NCI-H345 (cell line): ENCODE measurements around the gene BABAM2.
"Not testable (repeated sequence)": the region's sequence is repeated elsewhere in the genome, so short reads cannot be mapped to it uniquely, and the experiment has no call there.

Experiments used
- DNase-seq: peaks from one replicate; lab custom pipeline; 2025; lab: John Stamatoyannopoulos, UW

Gene BABAM2

GRCh38 chr2:28361991-28362710, 471.6 kb downstream of the BABAM2 start:
- no peak for DNase-seq

GRCh38 chr2:28362991-28363521, 472.5 kb downstream of the BABAM2 start:
- DNase-seq, result no peak

GRCh38 chr2:28363686-28364280, 473.3 kb downstream of the BABAM2 start:
- no peak for DNase-seq

GRCh38 chr2:28364610-28365009, 474.1 kb downstream of the BABAM2 start:
- DNase-seq, result no peak

- no peak for DNase-seq
These were observed 474.6 kb downstream of the BABAM2 start for GRCh38 chr2:28365158-28365557.

- DNase-seq, result no peak
These were observed 475.6 kb downstream of the BABAM2 start for GRCh38 chr2:28366149-28366495.

GRCh38 chr2:28366496-28367282, 476.2 kb downstream of the BABAM2 start:
- DNase-seq, result no peak

- no peak for DNase-seq
These were observed 477.3 kb downstream of the BABAM2 start for GRCh38 chr2:28367667-28368356.

- no peak for DNase-seq
These were observed 477.8 kb downstream of the BABAM2 start for GRCh38 chr2:28368357-28368798.

GRCh38 chr2:28369358-28369757, 478.8 kb downstream of the BABAM2 start:
- no peak for DNase-seq

GRCh38 chr2:28370354-28370753, 479.8 kb downstream of the BABAM2 start:
- DNase-seq, result no peak

- DNase-seq, result not testable (repeated sequence)
These were observed 481.2 kb downstream of the BABAM2 start for GRCh38 chr2:28371728-28372127.

GRCh38 chr2:28373854-28374253, 483.3 kb downstream of the BABAM2 start:
- no peak for DNase-seq

- no peak for DNase-seq
These were observed 483.8 kb downstream of the BABAM2 start for GRCh38 chr2:28374331-28374730.

GRCh38 chr2:28375236-28375635, 484.7 kb downstream of the BABAM2 start:
- no peak for DNase-seq

- DNase-seq, result no peak
These were observed 485.5 kb downstream of the BABAM2 start for GRCh38 chr2:28375742-28376631.

GRCh38 chr2:28377195-28377816, 486.8 kb downstream of the BABAM2 start:
- DNase-seq, result peak; percentile 50

GRCh38 chr2:28377984-28378678, 487.6 kb downstream of the BABAM2 start:
- DNase-seq, result peak; percentile 37

GRCh38 chr2:28378679-28379584, 488.4 kb downstream of the BABAM2 start:
- DNase-seq, result no peak
